Measurements from ENCODE around the gene CNOT10.
"Not testable (repeated sequence)": the region's sequence is repeated elsewhere in the genome, so short reads cannot be mapped to it uniquely, and the experiment has no call there.

Gene CNOT10

GRCh38 chr3:32686713-32687112 is 1.7 kb downstream of the CNOT10 start:
- no peak for DNase-seq (ENCODE audit: low read depth)

GRCh38 chr3:32691847-32692246 is 6.9 kb downstream of the CNOT10 start:
- DNase-seq (ENCODE audit: low read depth): no peak

- no peak for DNase-seq (ENCODE audit: low read depth)
These were observed 11.5 kb downstream of the CNOT10 start for GRCh38 chr3:32696523-32696922.

- DNase-seq (ENCODE audit: low read depth): no peak
These were observed 13.5 kb downstream of the CNOT10 start for GRCh38 chr3:32698506-32698905.

- no peak for DNase-seq (ENCODE audit: low read depth)
These were observed 14.4 kb downstream of the CNOT10 start for GRCh38 chr3:32699429-32699828.

- DNase-seq (ENCODE audit: low read depth): no peak
These were observed 15.3 kb downstream of the CNOT10 start for GRCh38 chr3:32700244-32700643.

- peak; percentile 36 for DNase-seq (ENCODE audit: low read depth)
These were observed 18.5 kb downstream of the CNOT10 start for GRCh38 chr3:32703491-32703972.

- DNase-seq (ENCODE audit: low read depth): no peak
These were observed 20.2 kb downstream of the CNOT10 start for GRCh38 chr3:32705232-32705631.

- DNase-seq (ENCODE audit: low read depth): no peak
These were observed 21.5 kb downstream of the CNOT10 start for GRCh38 chr3:32706348-32707025.

- DNase-seq (ENCODE audit: low read depth): no peak
These were observed 22.0 kb downstream of the CNOT10 start for GRCh38 chr3:32707026-32707370.

- DNase-seq (ENCODE audit: low read depth): no peak
These were observed 23.8 kb downstream of the CNOT10 start for GRCh38 chr3:32708672-32709283.

GRCh38 chr3:32709346-32709745 is 24.4 kb downstream of the CNOT10 start:
- no peak for DNase-seq (ENCODE audit: low read depth)

- DNase-seq (ENCODE audit: low read depth): no peak
These were observed 27.6 kb downstream of the CNOT10 start for GRCh38 chr3:32712506-32713055.

GRCh38 chr3:32713181-32713580 is 28.2 kb downstream of the CNOT10 start:
- no peak for DNase-seq (ENCODE audit: low read depth)

GRCh38 chr3:32719335-32719734 is 34.3 kb downstream of the CNOT10 start:
- DNase-seq (ENCODE audit: low read depth): no peak

- no peak for DNase-seq (ENCODE audit: low read depth)
These were observed 34.9 kb downstream of the CNOT10 start for GRCh38 chr3:32719931-32720330.

- no peak for DNase-seq (ENCODE audit: low read depth)
These were observed 40.7 kb downstream of the CNOT10 start for GRCh38 chr3:32725721-32726120.

GRCh38 chr3:32733631-32734229 is 48.7 kb downstream of the CNOT10 start:
- DNase-seq (ENCODE audit: low read depth): peak; percentile 42

- no peak for DNase-seq (ENCODE audit: low read depth)
These were observed 49.8 kb downstream of the CNOT10 start for GRCh38 chr3:32734756-32735155.

- DNase-seq (ENCODE audit: low read depth): not testable (repeated sequence)
These were observed 58.5 kb downstream of the CNOT10 start for GRCh38 chr3:32743470-32743869.

- peak; percentile 79 for DNase-seq (ENCODE audit: low read depth)
These were observed 58.9 kb downstream of the CNOT10 start for GRCh38 chr3:32743934-32744333.

- DNase-seq (ENCODE audit: low read depth): no peak
These were observed 66.4 kb downstream of the CNOT10 start for GRCh38 chr3:32751377-32751776.

- DNase-seq (ENCODE audit: low read depth): no peak
These were observed 70.8 kb downstream of the CNOT10 start for GRCh38 chr3:32755761-32756160.
